HepG2 (cell line): ENCODE results near the gene PIP4K2B. TPM values are rescaled to one million over a fixed set of nuclear protein-coding genes. Genes with fewer than 3 reads are reported as not detected.
A peak's percentile ranks its signal among the peaks of the same experiment; 100 is the strongest.

ENCODE experiments used
- AKAP8 ChIP-seq: sonication (generic); formaldehyde crosslinking; IDR thresholded peaks from 2 replicates; pipeline ENCODE4 v1.5.1; 2020; ENCODE audit warnings: mild to moderate bottlenecking, missing genetic modification reagents
- GATA4 ChIP-seq: sonication (generic); IDR thresholded peaks from 2 replicates; pipeline ENCODE4 v1.6.1; 2016; ENCODE audit warnings: antibody characterized with exemption, low read depth, borderline replicate concordance
- GMEB2 ChIP-seq: IDR thresholded peaks from 2 replicates; pipeline ENCODE4 v1.6.1; 2016; ENCODE audit warnings: missing biosample characterization, missing genetic modification reagents, low read depth
- LBX2 ChIP-seq: sonication (generic); formaldehyde crosslinking; IDR thresholded peaks from 2 replicates; pipeline ENCODE4 v1.5.0; 2020; ENCODE audit warnings: missing genetic modification reagents, mild to moderate bottlenecking, borderline replicate concordance
- MTERF4 ChIP-seq: sonication (generic); formaldehyde crosslinking; IDR thresholded peaks from 2 replicates; pipeline ENCODE4 v1.8.0; 2023; ENCODE audit warnings: mild to moderate bottlenecking, missing genetic modification reagents
- NCOA1 ChIP-seq: sonication (generic); formaldehyde crosslinking; IDR thresholded peaks from 2 replicates; pipeline ENCODE4 v1.9.0; 2021; ENCODE audit warnings: missing genetic modification reagents
- PHF8 ChIP-seq: sonication (generic); formaldehyde crosslinking; IDR thresholded peaks from 2 replicates; pipeline ENCODE4 v1.5.0; 2020; ENCODE audit warnings: missing genetic modification reagents
- PRMT3 ChIP-seq: sonication (generic); formaldehyde crosslinking; IDR thresholded peaks from 2 replicates; pipeline ENCODE4 v1.8.1; 2022; ENCODE audit warnings: low read depth, mild to moderate bottlenecking, moderate library complexity, missing genetic modification reagents, borderline replicate concordance
- RARA ChIP-seq: IDR thresholded peaks from 2 replicates; pipeline ENCODE4 v1.6.1; 2016; ENCODE audit warnings: missing genetic modification reagents, missing compliant biosample characterization
- RCOR2 ChIP-seq: IDR thresholded peaks from 2 replicates; pipeline ENCODE4 v1.6.1; 2016; ENCODE audit warnings: missing biosample characterization, missing genetic modification reagents
- SOX5 ChIP-seq: IDR thresholded peaks from 2 replicates; pipeline ENCODE4 v1.6.1; 2016; ENCODE audit warnings: borderline replicate concordance
- SP140L ChIP-seq: sonication (generic); formaldehyde crosslinking; IDR thresholded peaks from 2 replicates; pipeline ENCODE4 v1.4.0; 2020; ENCODE audit warnings: missing genetic modification reagents, borderline replicate concordance
- ZNF235 ChIP-seq: sonication (generic); formaldehyde crosslinking; IDR thresholded peaks from 2 replicates; pipeline ENCODE4 v1.8.1; 2023; ENCODE audit warnings: mild to moderate bottlenecking, missing genetic modification reagents, borderline replicate concordance
- ZNF557 ChIP-seq: sonication (generic); formaldehyde crosslinking; IDR thresholded peaks from 2 replicates; pipeline ENCODE4 v1.4.0; 2020; ENCODE audit warnings: missing genetic modification reagents
- ZNF709 ChIP-seq: sonication (generic); formaldehyde crosslinking; IDR thresholded peaks from 2 replicates; pipeline ENCODE4 v1.5.0; 2020; ENCODE audit warnings: mild to moderate bottlenecking, missing genetic modification reagents
- ZNF737 ChIP-seq: sonication (generic); formaldehyde crosslinking; IDR thresholded peaks from 2 replicates; pipeline ENCODE4 v1.5.0; 2020; ENCODE audit warnings: missing genetic modification reagents, mild to moderate bottlenecking, borderline replicate concordance
- ZNF740 ChIP-seq: sonication (generic); formaldehyde crosslinking; IDR thresholded peaks from 2 replicates; pipeline ENCODE4 v1.4.0; 2020; ENCODE audit warnings: missing genetic modification reagents
- ZNF747 ChIP-seq: sonication (generic); formaldehyde crosslinking; IDR thresholded peaks from 2 replicates; pipeline ENCODE4 v1.8.1; 2023; ENCODE audit warnings: missing genetic modification reagents, mild to moderate bottlenecking, borderline replicate concordance
- ZNF749 ChIP-seq: sonication (generic); formaldehyde crosslinking; IDR thresholded peaks from 2 replicates; pipeline ENCODE4 v1.8.0; 2022; ENCODE audit warnings: mild to moderate bottlenecking, missing genetic modification reagents, moderate library complexity, borderline replicate concordance
- ZNF891 ChIP-seq: sonication (generic); formaldehyde crosslinking; IDR thresholded peaks from 2 replicates; pipeline ENCODE4 v1.5.0; 2020; ENCODE audit warnings: mild to moderate bottlenecking, missing genetic modification reagents
- ZSCAN12 ChIP-seq: sonication (generic); formaldehyde crosslinking; IDR thresholded peaks from 2 replicates; pipeline ENCODE4 v1.9.0; 2021; ENCODE audit warnings: mild to moderate bottlenecking, missing genetic modification reagents
- polyA plus RNA-seq, 8 experiments: library from polyadenylated mRNA; depleted of rRNA in 3 of 8; stranded (reverse) in 7 of 8; unstranded in 1 of 8; fragments of >200 nt; fragmentation: Illumina TruSeq in 4 of 8; extraction: Trizol in 4 of 8; gene quantifications; 2 replicates each; pipeline versions ENCODE4 v1.2.1 to v1.2.3, GENCODE V29; 2011 to 2016; ENCODE audit warnings: low read depth in 4 of 8, missing spikeins in 1 of 8, mixed read lengths in 1 of 8; ENCODE audit not compliant: insufficient read depth in 1 of 8
- total RNA-seq, 5 experiments: library from RNA; depleted of rRNA; stranded (reverse); fragments of >200 nt; fragmentation: Illumina TruSeq; extraction: Trizol; gene quantifications; 2 replicates each; pipeline ENCODE4 v1.2.3, GENCODE V29; 2016; ENCODE audit warnings: low read depth in 1 of 5
- TF ChIP-seq, protein P1 (sequence below): sonication (generic); formaldehyde crosslinking; IDR thresholded peaks from 2 replicates; pipeline ENCODE4 v1.8.1; 2022; ENCODE audit warnings: low read depth, mild to moderate bottlenecking, missing genetic modification reagents

The PIP4K2B gene
- total and polyA plus RNA-seq, 2 of the 13 experiments (the other 11 are each of a cell fraction or from before 2014, with no cell fraction given): 20.4 to 54.0 TPM

DNA sequence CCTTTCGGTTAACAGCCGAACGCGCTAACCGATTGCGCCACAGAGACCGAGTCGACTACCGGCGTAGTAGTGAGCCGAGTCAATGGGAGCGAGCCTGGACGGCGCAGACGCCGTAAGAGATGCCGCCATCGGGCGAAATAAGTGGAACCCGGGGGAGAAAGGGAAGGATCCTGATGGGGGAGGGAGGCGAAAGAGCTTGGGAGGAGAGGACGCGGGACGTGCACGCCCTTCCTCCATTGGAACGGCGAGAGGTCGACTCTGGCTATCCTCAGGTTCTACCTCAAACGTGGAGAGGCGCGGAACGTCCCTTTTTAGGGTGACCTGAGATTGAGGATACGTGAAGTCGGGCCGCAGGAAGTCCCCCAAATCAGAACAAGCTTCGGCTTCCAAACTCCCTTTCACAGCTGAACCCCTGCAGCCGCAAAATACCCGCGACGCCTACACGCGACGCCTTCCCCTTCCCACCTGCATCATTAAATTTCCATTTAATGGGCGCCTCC, 47.5 kb downstream of the PIP4K2B start (continued):
- TF ChIP-seq, protein P1, sequence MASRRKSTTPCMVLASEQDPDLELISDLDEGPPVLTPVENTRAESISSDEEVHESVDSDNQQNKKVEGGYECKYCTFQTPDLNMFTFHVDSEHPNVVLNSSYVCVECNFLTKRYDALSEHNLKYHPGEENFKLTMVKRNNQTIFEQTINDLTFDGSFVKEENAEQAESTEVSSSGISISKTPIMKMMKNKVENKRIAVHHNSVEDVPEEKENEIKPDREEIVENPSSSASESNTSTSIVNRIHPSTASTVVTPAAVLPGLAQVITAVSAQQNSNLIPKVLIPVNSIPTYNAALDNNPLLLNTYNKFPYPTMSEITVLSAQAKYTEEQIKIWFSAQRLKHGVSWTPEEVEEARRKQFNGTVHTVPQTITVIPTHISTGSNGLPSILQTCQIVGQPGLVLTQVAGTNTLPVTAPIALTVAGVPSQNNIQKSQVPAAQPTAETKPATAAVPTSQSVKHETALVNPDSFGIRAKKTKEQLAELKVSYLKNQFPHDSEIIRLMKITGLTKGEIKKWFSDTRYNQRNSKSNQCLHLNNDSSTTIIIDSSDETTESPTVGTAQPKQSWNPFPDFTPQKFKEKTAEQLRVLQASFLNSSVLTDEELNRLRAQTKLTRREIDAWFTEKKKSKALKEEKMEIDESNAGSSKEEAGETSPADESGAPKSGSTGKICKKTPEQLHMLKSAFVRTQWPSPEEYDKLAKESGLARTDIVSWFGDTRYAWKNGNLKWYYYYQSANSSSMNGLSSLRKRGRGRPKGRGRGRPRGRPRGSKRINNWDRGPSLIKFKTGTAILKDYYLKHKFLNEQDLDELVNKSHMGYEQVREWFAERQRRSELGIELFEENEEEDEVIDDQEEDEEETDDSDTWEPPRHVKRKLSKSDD (CRISPR knock-in tag): 0 out of 2 replicates have a peak, but pooled peaks have one; percentile 58
- TF ChIP-seq GMEB2 (CRISPR knock-in tag) (0 out of 2 replicates have a peak, but pooled peaks have one; percentile 55), ZNF891 (CRISPR knock-in tag) (no peak; the same call in 1 of the 2 replicates), ZNF740 (peak; percentile 61; the same call in 1 of the 2 replicates), RCOR2 (peak; percentile 40; the same call in 1 of the 2 replicates), ZNF749 (0 out of 2 replicates have a peak, but pooled peaks have one; percentile 66), NCOA1 (CRISPR knock-in tag) (peak; percentile 75; the same call in 1 of the 2 replicates), ZNF557 (no peak), SP140L (CRISPR knock-in tag) (peak; percentile 85), ZNF737 (CRISPR knock-in tag) (no peak; the same call in 1 of the 2 replicates), PHF8 (CRISPR knock-in tag) (peak; percentile 35; the same call in 1 of the 2 replicates), ZNF235 (CRISPR knock-in tag) (peak; percentile 84; the same call in 1 of the 2 replicates), GATA4 (no peak), ZNF709 (peak; percentile 87; the same call in 1 of the 2 replicates), ZNF747 (CRISPR knock-in tag) (no peak), SOX5 (CRISPR knock-in tag) (peak; percentile 66; the same call in 1 of the 2 replicates), PRMT3 (CRISPR knock-in tag) (0 out of 2 replicates have a peak, but pooled peaks have one; percentile 72), ZSCAN12 (CRISPR knock-in tag) (no peak), LBX2 (CRISPR knock-in tag) (no peak; the same call in 1 of the 2 replicates), RARA (peak; percentile 59), AKAP8 (CRISPR knock-in tag) (no peak), MTERF4 (peak; percentile 95; the same call in 1 of the 2 replicates)
